ENCODE results near the gene BTBD2. TPM values are rescaled to one million over a fixed set of nuclear protein-coding genes. Genes with fewer than 3 reads are reported as not detected.
A peak's percentile ranks its signal among the peaks of the same experiment; 100 is the strongest.

BTBD2 gene
- total RNA-seq, 2 donors from 2014 or later: 44.6 to 52.1 TPM

GRCh38 chr19:2027361-2027760 lies 11.8 kb upstream of the BTBD2 start:
- intact Hi-C loops (cut with DNase I): no loop called here
- no peak for DNase-seq (ENCODE audit: low spot score)

- DNase-seq (ENCODE audit: low spot score): no peak
- intact Hi-C loops (cut with DNase I): no loop called here
Measured at GRCh38 chr19:2026770-2027169, 11.3 kb upstream of the BTBD2 start.

GRCh38 chr19:2022289-2022688 lies 6.8 kb upstream of the BTBD2 start:
- intact Hi-C loops (cut with DNase I): loop anchor here in 1 of 2 donors (2.0 to 5.0 kb wide), 2 partner anchors 27 to 40 kb away; no protein-coding TSS in a partner anchor
- no peak for DNase-seq (ENCODE audit: low spot score)

- intact Hi-C loops (cut with DNase I): loop anchor here in 1 of 2 donors (2.0 to 5.0 kb wide), 2 partner anchors 27 to 41 kb away; no protein-coding TSS in a partner anchor
- DNase-seq (ENCODE audit: low spot score): no peak
Measured at GRCh38 chr19:2021453-2022140, 6.1 kb upstream of the BTBD2 start.

GRCh38 chr19:2018752-2019151 lies 3.2 kb upstream of the BTBD2 start:
- intact Hi-C loops (cut with DNase I): loop anchor here in 1 of 2 donors (5.0 kb wide), 1 partner anchor 54 kb away; no protein-coding TSS in a partner anchor
- DNase-seq (ENCODE audit: low spot score): no peak

GRCh38 chr19:2016041-2016807 lies 710 bp upstream of the BTBD2 start:
- DNase-seq (ENCODE audit: low spot score): peak; percentile 87
- intact Hi-C loops (cut with DNase I): loop anchor here in 1 of 2 donors (5.0 kb wide), 1 partner anchor 56 kb away; no protein-coding TSS in a partner anchor

- no peak for DNase-seq (ENCODE audit: low spot score)
- intact Hi-C loops (cut with DNase I): loop anchor here in 1 of 2 donors (5.0 kb wide), 1 partner anchor 57 kb away; no protein-coding TSS in a partner anchor
Measured at GRCh38 chr19:2014731-2015607, 545 bp downstream of the BTBD2 start.

- DNase-seq (ENCODE audit: low spot score): no peak
- intact Hi-C loops (cut with DNase I): no loop called here
Measured at GRCh38 chr19:2014131-2014571, 1.4 kb downstream of the BTBD2 start.

GRCh38 chr19:2013683-2013961 lies 1.9 kb downstream of the BTBD2 start:
- intact Hi-C loops (cut with DNase I): no loop called here
- no peak for DNase-seq (ENCODE audit: low spot score)

GRCh38 chr19:2012941-2013682 lies 2.4 kb downstream of the BTBD2 start:
- DNase-seq (ENCODE audit: low spot score): no peak
- intact Hi-C loops (cut with DNase I): no loop called here

GRCh38 chr19:2011169-2011568 lies 4.3 kb downstream of the BTBD2 start:
- no peak for DNase-seq (ENCODE audit: low spot score)
- intact Hi-C loops (cut with DNase I): no loop called here

GRCh38 chr19:2010135-2010668 lies 5.3 kb downstream of the BTBD2 start:
- no peak for DNase-seq (ENCODE audit: low spot score)
- intact Hi-C loops (cut with DNase I): no loop called here

GRCh38 chr19:2003874-2004273 lies 11.6 kb downstream of the BTBD2 start:
- DNase-seq (ENCODE audit: low spot score): no peak
- intact Hi-C loops (cut with DNase I): no loop called here

- intact Hi-C loops (cut with DNase I): no loop called here
Measured at GRCh38 chr19:1999856-2000515, 15.5 kb downstream of the BTBD2 start.

GRCh38 chr19:1998712-1999708 lies 16.5 kb downstream of the BTBD2 start:
- intact Hi-C loops (cut with DNase I): no loop called here
- no peak for DNase-seq (ENCODE audit: low spot score)

More at GRCh38 chr19:1999856-2000515, 15.5 kb downstream of the BTBD2 start:
- DNase-seq (ENCODE audit: low spot score): no peak

- intact Hi-C loops (cut with DNase I): no loop called here
- DNase-seq (ENCODE audit: low spot score): no peak
Measured at GRCh38 chr19:1997353-1998233, 17.9 kb downstream of the BTBD2 start.
